SK-N-SH (cell line): ENCODE measurements around the gene MPV17. TPM values are rescaled to one million over a fixed set of nuclear protein-coding genes. Genes with fewer than 3 reads are reported as not detected.
"Not testable (repeated sequence)": the region's sequence is repeated elsewhere in the genome, so short reads cannot be mapped to it uniquely, and the experiment has no call there.

Source experiments
- CTCF ChIA-PET: fragments of 300-600, 350-600 bp; formaldehyde crosslinking; extraction: SDS; loops from one replicate; lab custom pipeline; 2021; lab: Yijun Ruan, JAX
- POLR2A ChIA-PET: fragments of 350-600 bp; sonication (Branson Sonifier 250); formaldehyde crosslinking; extraction: SDS; loops from one replicate; lab custom pipeline; 2020; ENCODE audit warnings: antibody characterized with exemption, inconsistent platforms; lab: Yijun Ruan, JAX
- DNase-seq: peaks from one replicate; pipeline ENCODE4 v3.0.0; 2012
- H2AFZ ChIP-seq: fragments of 200-600 bp; sonication (generic); 2 replicates; pipeline ENCODE4 v1.8.1; 2016; ENCODE audit warnings: antibody characterized with exemption, mild to moderate bottlenecking, low read depth
- H3F3A ChIP-seq: fragments of 200-600 bp; sonication (generic); replicated peaks from 2 replicates; pipeline ENCODE3; 2016; ENCODE audit warnings: antibody characterized with exemption, mild to moderate bottlenecking; ENCODE audit not compliant: insufficient read depth
- H3K27ac ChIP-seq, 2 experiments: fragments of 200-500 bp in 1 of 2; fragments of 200-600 bp in 1 of 2; sonication (Bioruptor generic) in 1 of 2; sonication (generic), shearing (Covaris generic) in 1 of 2; 2 replicates each; pipeline versions ENCODE4 v1.5.1 to v1.6.1; 2014 to 2016; ENCODE audit warnings: low read depth in 2 of 2, inconsistent platforms in 1 of 2, low read length in 1 of 2, mild to moderate bottlenecking in 1 of 2, mixed read lengths in 1 of 2
- H3K27me3 ChIP-seq: fragments of 200-600 bp; sonication (generic), shearing (Covaris generic); 2 replicates; pipeline ENCODE4 v1.6.1; 2016; ENCODE audit warnings: mixed run types; ENCODE audit not compliant: insufficient read depth
- H3K36me3 ChIP-seq, 2 experiments: fragments of 200-500 bp in 1 of 2; fragments of 200-600 bp in 1 of 2; sonication (Bioruptor generic) in 1 of 2; sonication (generic) in 1 of 2; replicated peaks in 1 of 2; 2 replicates each; pipeline versions ENCODE3 to v1.5.1; 2014 to 2016; ENCODE audit warnings: low read length in 1 of 2, mild to moderate bottlenecking in 1 of 2; ENCODE audit not compliant: insufficient read depth in 2 of 2, control insufficient read depth in 1 of 2
- H3K4me1 ChIP-seq, 2 experiments: fragments of 200-500 bp in 1 of 2; fragments of 200-600 bp in 1 of 2; sonication (Bioruptor generic) in 1 of 2; sonication (generic), shearing (Covaris generic) in 1 of 2; 2 replicates each; pipeline versions ENCODE4 v1.5.1 to v1.6.1; 2014 to 2016; ENCODE audit warnings: low read depth in 1 of 2, low read length in 1 of 2, mixed run types in 1 of 2; ENCODE audit not compliant: insufficient read depth in 2 of 2, control insufficient read depth in 1 of 2
- H3K4me2 ChIP-seq: fragments of 200-600 bp; sonication (generic), shearing (Covaris generic); 2 replicates; pipeline ENCODE4 v1.6.1; 2017; ENCODE audit warnings: mixed run types
- H3K4me3 ChIP-seq, 2 experiments: fragments of 200-500 bp in 1 of 2; fragments of 200-600 bp in 1 of 2; sonication (Bioruptor generic) in 1 of 2; sonication (generic), shearing (Covaris generic) in 1 of 2; 2 replicates each; pipeline versions ENCODE4 v1.5.1 to v1.8.1; 2014 to 2016; ENCODE audit warnings: low read depth in 2 of 2, inconsistent platforms in 1 of 2, low read length in 1 of 2, mild to moderate bottlenecking in 1 of 2, mixed read lengths in 1 of 2, moderate library complexity in 1 of 2
- H3K79me2 ChIP-seq: fragments of 200-600 bp; sonication (generic); 2 replicates; pipeline ENCODE4 v1.8.1; 2017; ENCODE audit warnings: mild to moderate bottlenecking; ENCODE audit not compliant: insufficient read depth
- H3K9ac ChIP-seq: fragments of 200-600 bp; sonication (generic); 2 replicates; pipeline ENCODE4 v1.6.1; 2017; ENCODE audit warnings: mixed run types
- H3K9me2 ChIP-seq: fragments of 200-600 bp; sonication (generic); 2 replicates; pipeline ENCODE4 v1.6.1; 2017; ENCODE audit warnings: mixed run types
- H3K9me3 ChIP-seq: fragments of 200-600 bp; sonication (generic); 2 replicates; pipeline ENCODE4 v1.6.1; 2017; ENCODE audit warnings: mixed run types, mild to moderate bottlenecking, moderate library complexity
- H4K20me1 ChIP-seq: fragments of 200-600 bp; sonication (generic); 2 replicates; pipeline ENCODE4 v1.6.1; 2017; ENCODE audit warnings: mild to moderate bottlenecking, mixed run types; ENCODE audit not compliant: insufficient read depth
- ELF1 ChIP-seq: IDR thresholded peaks from 2 replicates; pipeline ENCODE4 v1.4.0; 2012
- FOXJ3 ChIP-seq: sonication (generic); formaldehyde crosslinking; IDR thresholded peaks from 2 replicates; pipeline ENCODE4 v1.5.1; 2020; ENCODE audit warnings: mild to moderate bottlenecking, missing genetic modification reagents
- FOXM1 ChIP-seq: IDR thresholded peaks from 2 replicates; pipeline ENCODE4 v1.4.0; 2012; ENCODE audit warnings: low read depth, mild to moderate bottlenecking
- GATA2 ChIP-seq: sonication (generic); formaldehyde crosslinking; IDR thresholded peaks from 2 replicates; pipeline ENCODE4 v1.5.0; 2020; ENCODE audit warnings: mild to moderate bottlenecking, missing genetic modification reagents
- JUND ChIP-seq: IDR thresholded peaks from 2 replicates; pipeline ENCODE4 v1.4.0; 2012
- MEF2A ChIP-seq: IDR thresholded peaks from 2 replicates; pipeline ENCODE4 v1.4.0; 2012; ENCODE audit warnings: low read depth, borderline replicate concordance
- RCOR1 ChIP-seq: fragments of 150-350 bp; IDR thresholded peaks from 2 replicates; pipeline ENCODE4 v1.6.1; 2017; ENCODE audit warnings: antibody characterized with exemption, low read length
- RFX5 ChIP-seq: IDR thresholded peaks from 2 replicates; pipeline ENCODE4 v1.6.1; 2012; ENCODE audit warnings: mild to moderate bottlenecking, improper control_type of control experiment, low read length
- RXRA ChIP-seq: IDR thresholded peaks from 2 replicates; pipeline ENCODE4 v1.4.0; 2012; ENCODE audit warnings: low read depth, mild to moderate bottlenecking, borderline replicate concordance
- SMC3 ChIP-seq: IDR thresholded peaks from 2 replicates; pipeline ENCODE4 v1.6.1; 2012; ENCODE audit warnings: low read depth, low read length, improper control_type of control experiment
- TEAD4 ChIP-seq: IDR thresholded peaks from 2 replicates; pipeline ENCODE4 v1.4.0; 2012; ENCODE audit warnings: mild to moderate bottlenecking, borderline replicate concordance; ENCODE audit not compliant: insufficient read depth
- WGBS: methylation state at CpG from one replicate; pipeline ENCODE4 v1.1.6; 2017; ENCODE audit warnings: low lambda C conversion rate; 5-methylcytosine and 5-hydroxymethylcytosine counted together
- polyA plus RNA-seq, 3 experiments: library from polyadenylated mRNA; depleted of rRNA; stranded (reverse); fragments of >200 nt; gene quantifications; 2 replicates each; pipeline ENCODE4 v1.2.3, GENCODE V29; 2012
- TF ChIP-seq, protein P1 (sequence below): IDR thresholded peaks from 2 replicates; pipeline ENCODE4 v1.6.1; 2012; ENCODE audit warnings: mild to moderate bottlenecking, low read depth, low read length, moderate library complexity
- TF ChIP-seq, protein P2 (sequence below): fragments of 150-350 bp; IDR thresholded peaks from 2 replicates; pipeline ENCODE4 v1.6.1; 2016; ENCODE audit warnings: mild to moderate bottlenecking, low read depth, low read length

The MPV17 gene
- polyA plus RNA-seq, 1 of the 3 experiments (the other 2 are of a cell fraction): 255 TPM

DNA sequence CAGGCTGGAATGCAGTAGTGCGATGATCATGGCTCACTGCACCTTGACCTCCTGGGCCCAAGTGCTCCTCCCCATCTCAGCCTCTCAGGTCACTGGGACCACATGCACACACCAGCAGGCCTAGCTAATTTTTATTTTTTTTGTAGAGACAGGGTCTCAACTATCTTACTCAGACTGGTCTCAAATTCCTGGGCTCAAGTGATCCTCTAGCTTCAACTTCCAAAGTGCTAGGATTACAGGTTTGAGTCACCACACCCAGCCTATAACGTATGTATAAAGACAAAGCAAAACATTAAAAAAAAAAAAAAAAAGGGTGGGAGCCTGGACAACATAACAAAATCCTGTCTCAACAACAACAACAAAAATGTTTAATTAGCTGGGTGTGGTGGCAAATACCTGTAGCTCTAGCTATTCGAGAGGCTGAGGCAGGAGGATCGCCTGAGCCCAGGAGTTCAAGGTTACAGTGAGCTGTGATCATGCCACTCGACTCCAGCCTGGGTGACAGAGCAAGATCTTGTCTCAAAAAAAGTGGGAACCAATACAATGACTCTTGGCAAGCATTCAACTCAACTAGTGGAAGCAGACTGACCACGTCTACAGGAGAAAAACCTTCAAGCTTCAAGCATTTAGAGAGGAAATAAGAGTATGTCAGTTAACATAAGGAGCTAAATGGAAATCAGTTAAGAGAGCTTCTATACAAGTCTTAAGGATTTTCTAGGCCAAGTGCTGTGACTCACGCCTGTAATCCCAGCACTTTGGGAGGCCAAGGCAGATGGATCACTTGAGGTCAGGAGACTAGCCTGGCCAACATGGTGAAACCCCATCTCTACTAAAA is 31.1 kb upstream of the MPV17 start:
- DNase-seq: no peak
- 69% methylated on average over 7 of the region's 7 CpGs for WGBS
- TF ChIP-seq TEAD4: no peak
- TF ChIP-seq GATA2 (CRISPR knock-in tag): no peak
- TF ChIP-seq RXRA: no peak
- no peak for TF ChIP-seq ELF1
- peak overlapping the region in 1 of 2 experiments; percentile 46; a peak in 2 of 4 replicates for H3K27ac ChIP-seq
- H3K4me2 ChIP-seq: peak overlapping the region; percentile 91
- peaks cover 7 to 19% of the 10 kb centered on the region in 2 experiments; a peak in 3 of 4 replicates for H3K4me1 ChIP-seq
- H3K79me2 ChIP-seq: peaks cover 91% of the 10 kb centered on the region
- H3K9me2 ChIP-seq: no peaks in the 10 kb centered on the region
- H3K4me3 ChIP-seq: no peak overlapping the region; a peak in 1 of 4 replicates
- no peak overlapping the region; the same call in 1 of the 2 replicates for H3K9ac ChIP-seq
- H4K20me1 ChIP-seq: peaks cover 4% of the 10 kb centered on the region; the same call in 1 of the 2 replicates
- H2AFZ ChIP-seq: no peak overlapping the region
- H3K36me3 ChIP-seq: peaks cover 0 to 2% of the 10 kb centered on the region in 2 experiments
- ChIA-PET CTCF (interaction anchor here (0.6 to 1.9 kb wide), 9 partner anchors 10 to 74 kb away, joined by 3 to 6 read pairs (median 4); partner anchors contain the start of genes EIF2B4 and SNX17), POLR2A (interaction anchor here (0.5 kb wide), 1 partner anchor 14 kb away, joined by 3 read pairs; no protein-coding TSS in a partner anchor)
- no peaks in the 10 kb centered on the region for H3K27me3 ChIP-seq
- H3K9me3 ChIP-seq: no peaks in the 10 kb centered on the region
- H3F3A ChIP-seq: peaks cover 19% of the 10 kb centered on the region

DNA sequence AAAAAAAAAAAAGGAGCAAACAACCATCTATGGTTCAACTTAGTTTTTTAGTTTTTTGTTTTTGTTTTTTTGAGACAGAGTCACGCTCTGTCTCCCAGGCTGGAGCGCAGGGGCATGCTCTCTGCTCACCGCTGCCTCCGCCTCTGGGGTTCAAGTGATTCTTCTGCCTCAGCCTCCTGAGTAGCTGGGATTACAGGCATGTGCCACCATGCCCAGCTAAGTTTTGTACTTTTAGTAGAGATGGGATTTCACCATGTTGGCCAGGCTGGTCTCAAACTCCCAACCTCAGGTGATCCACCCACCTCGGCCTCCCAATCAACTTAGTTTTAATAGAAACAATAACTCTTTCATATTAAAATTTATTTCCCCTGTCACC is 30.5 kb upstream of the MPV17 start:
- H3K36me3 ChIP-seq, H3K27me3 ChIP-seq, H3K9me3 ChIP-seq, H3K4me2 ChIP-seq, H2AFZ ChIP-seq, H3K9ac ChIP-seq, H4K20me1 ChIP-seq, H3K9me2 ChIP-seq, H3K4me3 ChIP-seq, DNase-seq, POLR2A ChIA-PET: not testable (repeated sequence)
- Histone ChIP-seq H3F3A (peaks cover 19% of the 10 kb centered on the region), H3K79me2 (peaks cover 93% of the 10 kb centered on the region), H3K4me1 (peaks cover 7 to 19% of the 10 kb centered on the region in 2 experiments; a peak in 3 of 4 replicates), H3K27ac (peak overlapping the region in 1 of 2 experiments; percentile 46; a peak in 1 of 4 replicates)
- CTCF ChIA-PET: interaction anchor here (0.7 to 1.9 kb wide), 7 partner anchors 9 to 73 kb away, joined by 3 to 6 read pairs (median 4); no protein-coding TSS in a partner anchor
- 95% methylated on average over 5 of the region's 5 CpGs for WGBS

DNA sequence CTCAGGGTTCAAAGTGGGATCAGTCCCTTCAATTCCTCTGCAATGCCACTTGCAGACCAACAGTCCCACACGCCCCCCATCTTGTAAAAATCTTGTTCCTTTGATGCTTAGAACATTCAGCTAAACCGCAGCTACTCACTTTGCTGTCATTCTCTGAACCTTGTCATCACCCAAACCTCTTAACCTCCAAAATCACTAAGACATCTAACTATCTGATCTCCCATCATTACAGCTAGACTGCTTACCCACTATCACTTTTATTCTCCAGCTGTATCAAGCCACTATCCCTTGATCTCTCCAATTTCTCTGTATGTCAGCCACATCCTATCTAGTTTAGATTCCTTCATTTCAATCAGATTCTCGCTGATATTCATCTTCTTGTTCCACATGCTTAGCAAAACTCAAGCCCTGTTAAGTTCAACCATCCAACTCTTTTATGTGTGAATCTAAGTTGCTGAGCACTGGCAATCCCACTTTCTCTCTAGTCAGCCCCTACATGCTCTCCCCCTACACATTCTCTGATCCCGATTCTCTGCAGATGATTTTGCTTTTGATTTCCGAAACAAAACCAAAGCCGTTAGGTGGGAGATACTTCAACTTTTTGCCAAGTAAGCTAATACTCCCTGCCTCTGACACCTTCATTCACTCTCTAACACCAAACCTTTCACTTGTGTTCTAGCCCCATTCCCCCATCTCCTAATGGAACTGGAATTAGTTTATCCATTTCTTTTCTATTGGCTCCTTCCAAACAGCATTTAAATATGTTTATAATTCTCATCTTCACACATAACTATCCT is 29.1 kb upstream of the MPV17 start:
- Histone ChIP-seq H3K4me1 (peaks cover 7 to 12% of the 10 kb centered on the region in 2 experiments; a peak in 3 of 4 replicates), H3K9me2 (no peaks in the 10 kb centered on the region), H3K79me2 (peaks cover 94% of the 10 kb centered on the region), H3F3A (peaks cover 17% of the 10 kb centered on the region), H3K36me3 (peaks cover 0 to 2% of the 10 kb centered on the region in 2 experiments), H3K27me3 (no peaks in the 10 kb centered on the region), H3K9ac (no peak overlapping the region), H3K4me3 (no peak overlapping the region), H3K4me2 (no peak overlapping the region), H3K27ac (no peak overlapping the region), H3K9me3 (no peaks in the 10 kb centered on the region), H2AFZ (no peak overlapping the region), H4K20me1 (peaks cover 12% of the 10 kb centered on the region; the same call in 1 of the 2 replicates)
- POLR2A ChIA-PET: no interaction called here
- CTCF ChIA-PET: interaction anchor here (0.7 to 1.9 kb wide), 5 partner anchors 12 to 69 kb away, joined by 3 to 6 read pairs (median 4); no protein-coding TSS in a partner anchor
- WGBS: 92% methylated on average over 6 of the region's 6 CpGs
- no peak for DNase-seq
- TF ChIP-seq FOXM1 (no peak), GATA2 (CRISPR knock-in tag) (no peak), RCOR1 (no peak), FOXJ3 (no peak), SMC3 (no peak), RXRA (no peak), RFX5 (no peak), MEF2A (no peak), JUND (no peak), TEAD4 (no peak)
- TF ChIP-seq, protein P1, sequence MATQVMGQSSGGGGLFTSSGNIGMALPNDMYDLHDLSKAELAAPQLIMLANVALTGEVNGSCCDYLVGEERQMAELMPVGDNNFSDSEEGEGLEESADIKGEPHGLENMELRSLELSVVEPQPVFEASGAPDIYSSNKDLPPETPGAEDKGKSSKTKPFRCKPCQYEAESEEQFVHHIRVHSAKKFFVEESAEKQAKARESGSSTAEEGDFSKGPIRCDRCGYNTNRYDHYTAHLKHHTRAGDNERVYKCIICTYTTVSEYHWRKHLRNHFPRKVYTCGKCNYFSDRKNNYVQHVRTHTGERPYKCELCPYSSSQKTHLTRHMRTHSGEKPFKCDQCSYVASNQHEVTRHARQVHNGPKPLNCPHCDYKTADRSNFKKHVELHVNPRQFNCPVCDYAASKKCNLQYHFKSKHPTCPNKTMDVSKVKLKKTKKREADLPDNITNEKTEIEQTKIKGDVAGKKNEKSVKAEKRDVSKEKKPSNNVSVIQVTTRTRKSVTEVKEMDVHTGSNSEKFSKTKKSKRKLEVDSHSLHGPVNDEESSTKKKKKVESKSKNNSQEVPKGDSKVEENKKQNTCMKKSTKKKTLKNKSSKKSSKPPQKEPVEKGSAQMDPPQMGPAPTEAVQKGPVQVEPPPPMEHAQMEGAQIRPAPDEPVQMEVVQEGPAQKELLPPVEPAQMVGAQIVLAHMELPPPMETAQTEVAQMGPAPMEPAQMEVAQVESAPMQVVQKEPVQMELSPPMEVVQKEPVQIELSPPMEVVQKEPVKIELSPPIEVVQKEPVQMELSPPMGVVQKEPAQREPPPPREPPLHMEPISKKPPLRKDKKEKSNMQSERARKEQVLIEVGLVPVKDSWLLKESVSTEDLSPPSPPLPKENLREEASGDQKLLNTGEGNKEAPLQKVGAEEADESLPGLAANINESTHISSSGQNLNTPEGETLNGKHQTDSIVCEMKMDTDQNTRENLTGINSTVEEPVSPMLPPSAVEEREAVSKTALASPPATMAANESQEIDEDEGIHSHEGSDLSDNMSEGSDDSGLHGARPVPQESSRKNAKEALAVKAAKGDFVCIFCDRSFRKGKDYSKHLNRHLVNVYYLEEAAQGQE: no peak
- TF ChIP-seq, protein P2, sequence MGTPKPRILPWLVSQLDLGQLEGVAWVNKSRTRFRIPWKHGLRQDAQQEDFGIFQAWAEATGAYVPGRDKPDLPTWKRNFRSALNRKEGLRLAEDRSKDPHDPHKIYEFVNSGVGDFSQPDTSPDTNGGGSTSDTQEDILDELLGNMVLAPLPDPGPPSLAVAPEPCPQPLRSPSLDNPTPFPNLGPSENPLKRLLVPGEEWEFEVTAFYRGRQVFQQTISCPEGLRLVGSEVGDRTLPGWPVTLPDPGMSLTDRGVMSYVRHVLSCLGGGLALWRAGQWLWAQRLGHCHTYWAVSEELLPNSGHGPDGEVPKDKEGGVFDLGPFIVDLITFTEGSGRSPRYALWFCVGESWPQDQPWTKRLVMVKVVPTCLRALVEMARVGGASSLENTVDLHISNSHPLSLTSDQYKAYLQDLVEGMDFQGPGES: no peak
